ENCODE results near the gene ATL1.
"Not testable (repeated sequence)": the region's sequence is repeated elsewhere in the genome, so short reads cannot be mapped to it uniquely, and the experiment has no call there.

Gene ATL1

DNA sequence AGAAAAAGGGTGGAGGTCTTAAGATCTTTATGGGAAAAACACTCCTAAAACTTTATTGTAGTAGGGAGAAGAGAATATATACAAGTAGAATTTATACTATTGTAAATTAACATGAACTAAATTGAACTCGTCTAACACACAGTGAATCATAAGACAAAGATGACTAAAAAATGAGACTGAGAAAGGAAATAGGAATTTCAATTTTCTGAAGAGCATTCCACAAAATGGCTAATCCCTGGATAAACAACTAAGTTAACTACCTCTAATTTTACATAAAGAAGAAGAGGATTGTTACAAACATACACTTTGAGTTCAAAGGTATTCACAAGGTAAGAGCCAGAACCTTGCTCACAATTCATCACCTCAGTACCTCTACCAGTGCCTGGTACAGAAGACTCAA is 29.6 kb upstream of the ATL1 start:
- peak overlapping the region; percentile 89 to 90 for H3K4me3 Mint-ChIP-seq
- no peaks in the 10 kb centered on the region for H3K9me3 Mint-ChIP-seq
- H3K36me3 Mint-ChIP-seq (ENCODE audit: insufficient read depth) = peaks cover 7% of the 10 kb centered on the region
- no peak for DNase-seq
- H3K27me3 Mint-ChIP-seq = no peaks in the 10 kb centered on the region
- H3K4me1 Mint-ChIP-seq (ENCODE audit: low read depth in 2 of 2) = peaks cover 31 to 54% of the 10 kb centered on the region in 2 donors
- no peak for ATAC-seq (replicated peaks)
- H3K27ac Mint-ChIP-seq = peak overlapping the region in 1 of 2 donors; percentile 45

DNA sequence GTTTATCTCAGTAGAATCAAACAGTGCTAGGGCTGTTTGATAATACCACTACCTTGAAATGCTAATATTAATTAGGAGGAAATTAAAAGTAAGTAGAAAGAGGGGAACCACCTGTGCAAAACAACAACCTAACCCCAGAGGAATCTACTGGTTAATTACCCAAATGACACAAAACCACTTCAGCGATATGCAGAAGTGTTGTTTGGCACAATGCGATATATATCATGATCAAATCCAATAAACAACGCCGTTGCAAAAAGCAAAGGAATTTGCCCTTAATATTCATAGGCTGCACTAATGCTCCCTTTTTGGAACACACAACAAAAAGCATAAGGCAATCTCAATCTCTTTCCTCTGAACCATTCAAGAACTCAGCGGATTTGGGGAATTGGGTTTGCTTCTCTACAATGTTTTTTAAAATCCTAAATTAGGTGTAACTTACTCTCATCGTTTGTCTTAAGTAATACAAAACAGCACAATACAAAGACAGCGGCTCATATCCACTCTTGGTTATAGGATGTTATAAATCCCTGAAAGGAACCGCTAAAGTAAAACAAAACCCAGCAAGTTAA is 29.1 kb upstream of the ATL1 start:
- Mint-ChIP-seq H3K27ac (peak overlapping the region; percentile 80 to 87), H3K4me3 (peak overlapping the region; percentile 89 to 90), H3K27me3 (no peaks in the 10 kb centered on the region), H3K4me1 (ENCODE audit: low read depth in 2 of 2) (peaks cover 31 to 53% of the 10 kb centered on the region in 2 donors), H3K36me3 (ENCODE audit: insufficient read depth) (peaks cover 7% of the 10 kb centered on the region), H3K9me3 (no peaks in the 10 kb centered on the region)
- no peak for DNase-seq
- ATAC-seq (replicated peaks) = no peak

DNA sequence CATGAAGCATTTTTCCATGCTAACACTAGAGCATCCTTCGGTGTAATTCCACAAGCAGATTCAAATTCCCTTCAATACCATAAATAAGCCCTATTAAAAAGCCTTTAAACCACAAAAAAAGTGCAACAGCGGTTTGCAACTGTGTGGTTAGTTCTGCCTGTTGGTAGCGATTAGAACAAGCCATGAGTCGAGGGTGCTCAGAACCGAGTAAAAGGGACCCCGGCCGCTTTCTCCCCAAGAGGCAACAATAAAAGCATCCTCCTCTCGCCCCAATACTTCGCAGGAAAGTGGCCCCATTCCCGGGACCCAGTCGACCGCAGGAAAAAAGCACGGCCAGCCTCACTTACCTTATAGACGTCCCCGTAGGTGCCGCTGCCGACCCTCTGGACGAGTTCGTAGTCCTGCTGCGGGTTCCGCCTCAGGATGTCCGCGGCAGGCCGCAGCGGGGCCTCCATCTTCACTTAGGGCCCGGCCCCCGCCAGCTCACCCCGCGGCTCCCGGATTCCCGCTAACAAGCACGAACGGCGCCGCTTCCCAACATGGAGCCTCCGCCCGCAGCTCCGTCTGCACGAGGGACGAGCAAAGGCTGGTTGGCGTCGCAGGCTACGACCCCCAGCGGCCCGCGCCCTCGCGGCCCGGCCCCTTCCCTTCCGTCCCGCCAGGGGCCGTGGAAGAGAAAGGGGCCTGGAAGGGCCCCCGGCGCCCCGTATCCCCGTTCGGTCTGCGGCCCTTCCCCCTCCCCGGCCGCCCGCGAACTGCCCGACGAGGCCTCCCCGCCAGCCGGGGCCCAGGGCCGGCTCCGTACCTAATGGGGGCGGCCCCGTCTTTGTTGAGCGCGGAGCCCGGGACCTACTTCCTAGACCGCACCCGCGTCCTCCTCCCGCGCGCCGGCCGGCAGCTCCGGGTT is 28.1 kb upstream of the ATL1 start:
- peak overlapping the region; percentile 89 to 90 for H3K4me3 Mint-ChIP-seq
- ATAC-seq (replicated peaks) (peak; percentile 3), DNase-seq (peak; percentile 11 to 16 (median 13))
- H3K9me3 Mint-ChIP-seq = no peaks in the 10 kb centered on the region
- H3K27ac Mint-ChIP-seq = peak overlapping the region; percentile 80 to 87
- H3K4me1 Mint-ChIP-seq (ENCODE audit: low read depth in 2 of 2) = peaks cover 26 to 44% of the 10 kb centered on the region in 2 donors
- H3K27me3 Mint-ChIP-seq = no peaks in the 10 kb centered on the region
- peaks cover 7% of the 10 kb centered on the region for H3K36me3 Mint-ChIP-seq (ENCODE audit: insufficient read depth)

DNA sequence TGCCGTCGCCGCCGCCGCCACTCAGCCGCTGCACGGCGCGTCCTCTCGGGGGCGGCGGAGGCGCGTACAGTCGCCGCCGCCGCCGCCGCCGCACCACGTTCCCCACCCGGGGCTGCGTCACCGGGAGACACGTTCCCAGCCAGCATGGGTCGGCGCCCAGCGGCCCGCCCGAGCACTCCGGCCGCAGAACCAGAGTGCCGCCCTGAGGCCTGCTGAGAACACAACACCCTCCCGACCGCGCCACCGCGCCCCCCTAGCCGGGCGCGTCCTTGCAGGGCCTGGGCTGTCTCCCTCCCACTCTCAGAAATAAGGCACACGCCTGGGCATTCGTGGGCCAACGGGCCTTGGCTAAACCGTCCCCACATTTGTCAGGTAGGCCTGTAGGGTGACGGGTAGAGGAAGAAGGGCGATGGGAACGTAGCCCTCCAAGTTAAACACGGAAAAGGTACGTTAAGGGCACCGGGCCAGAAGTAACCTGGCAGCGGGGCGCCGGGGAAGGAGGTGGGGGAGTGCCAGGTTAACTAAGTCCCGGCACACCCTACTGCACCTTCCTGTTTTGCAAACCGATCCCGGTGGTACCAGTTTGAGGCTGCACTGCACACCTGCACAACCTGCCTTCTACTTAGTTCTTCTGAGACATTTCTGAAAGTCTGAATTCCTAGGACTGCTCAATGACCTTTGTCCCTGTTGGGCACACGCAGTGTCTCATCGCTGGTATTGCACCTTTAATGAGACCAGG is 27.3 kb upstream of the ATL1 start, which contains the start of gene MAP4K5:
TSS of gene MAP4K5 (minus strand) at position 68 of the 739 bp plus-strand sequence. CDS start 520 bp downstream, outside the sequence.
- peaks cover 7% of the 10 kb centered on the region for H3K36me3 Mint-ChIP-seq (ENCODE audit: insufficient read depth)
- no peaks in the 10 kb centered on the region for H3K9me3 Mint-ChIP-seq
- peaks cover 26 to 44% of the 10 kb centered on the region in 2 donors for H3K4me1 Mint-ChIP-seq (ENCODE audit: low read depth in 2 of 2)
- H3K27ac Mint-ChIP-seq = peak within 1 kb of the TSS; percentile 80 to 87
- no peaks in the 10 kb centered on the region for H3K27me3 Mint-ChIP-seq
- ATAC-seq (replicated peaks) = peak; percentile 92
- peak within 1 kb of the TSS; percentile 89 to 90 for H3K4me3 Mint-ChIP-seq
- peak; percentile 84 to 87 (median 84) for DNase-seq

DNA sequence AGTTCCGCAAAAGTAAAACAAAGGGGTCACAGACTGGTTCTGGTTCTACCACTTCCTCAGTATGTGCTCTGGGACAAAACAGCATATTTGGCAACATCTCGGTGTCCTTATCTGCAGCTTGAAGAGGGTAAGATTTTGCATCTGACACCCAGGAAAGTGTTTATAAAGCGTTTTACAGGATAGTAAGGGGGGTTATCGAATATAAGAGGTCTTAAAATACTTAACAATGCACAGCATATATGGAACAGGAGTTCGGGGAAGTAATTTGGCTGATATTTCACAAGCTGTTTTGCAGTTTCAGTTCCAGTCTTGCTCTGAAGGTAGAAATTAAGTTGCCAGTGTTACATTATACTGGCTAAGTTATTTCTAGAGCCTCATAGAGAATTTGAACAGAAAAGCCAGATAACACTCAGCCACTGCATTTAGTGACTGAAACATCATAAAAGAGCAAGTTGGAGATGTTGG is 26.7 kb upstream of the ATL1 start:
- DNase-seq (no peak), ATAC-seq (replicated peaks) (no peak)
- Mint-ChIP-seq H3K4me1 (ENCODE audit: low read depth in 2 of 2) (peaks cover 24 to 40% of the 10 kb centered on the region in 2 donors), H3K36me3 (ENCODE audit: insufficient read depth) (peaks cover 7% of the 10 kb centered on the region), H3K27ac (peak overlapping the region; percentile 80 to 87), H3K4me3 (peak overlapping the region; percentile 89 to 90), H3K9me3 (no peaks in the 10 kb centered on the region), H3K27me3 (no peaks in the 10 kb centered on the region)

DNA sequence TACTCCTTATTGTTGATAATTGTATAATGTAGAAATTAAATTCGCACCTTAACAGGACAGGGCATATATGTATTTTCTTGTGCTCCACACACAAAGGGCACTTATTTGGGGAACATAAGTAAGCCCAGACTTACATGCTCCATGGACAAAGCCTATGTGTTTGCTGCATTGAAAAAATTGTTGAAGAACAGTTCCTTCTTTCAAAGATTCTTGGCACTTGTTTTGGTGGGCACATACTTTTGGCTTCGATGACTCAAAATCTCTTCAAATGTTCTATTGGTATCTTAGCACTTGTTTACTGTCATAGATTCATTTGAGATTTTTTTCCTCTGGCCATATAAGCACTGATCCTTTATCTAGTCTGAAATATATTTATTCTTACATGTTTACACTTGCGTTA is 26.1 kb upstream of the ATL1 start:
- peaks cover 24 to 38% of the 10 kb centered on the region in 2 donors for H3K4me1 Mint-ChIP-seq (ENCODE audit: low read depth in 2 of 2)
- no peak for ATAC-seq (replicated peaks)
- peaks cover 7% of the 10 kb centered on the region for H3K36me3 Mint-ChIP-seq (ENCODE audit: insufficient read depth)
- no peak overlapping the region for H3K4me3 Mint-ChIP-seq
- H3K27me3 Mint-ChIP-seq = no peaks in the 10 kb centered on the region
- no peak overlapping the region for H3K27ac Mint-ChIP-seq
- DNase-seq = no peak
- H3K9me3 Mint-ChIP-seq = no peaks in the 10 kb centered on the region

DNA sequence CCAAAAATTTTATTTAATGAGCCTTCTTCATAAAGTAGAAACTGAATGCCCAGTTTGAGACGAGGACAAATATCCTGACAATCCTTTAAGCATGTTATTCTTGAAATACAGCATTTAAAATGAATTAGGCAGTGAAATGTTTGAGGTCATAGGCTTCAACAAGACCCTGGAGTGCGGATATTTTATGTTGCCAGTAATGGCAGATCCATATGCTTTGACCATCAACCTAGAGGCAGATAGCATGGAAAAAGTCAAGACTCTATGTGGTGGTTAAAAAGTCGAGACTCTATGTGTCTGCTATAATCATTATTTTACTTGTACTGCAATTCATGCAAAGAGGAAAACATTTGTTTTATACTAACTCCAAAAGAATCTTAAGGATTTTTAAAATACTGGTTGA is 25.5 kb upstream of the ATL1 start:
- DNase-seq (no peak), ATAC-seq (replicated peaks) (no peak)
- no peak overlapping the region for H3K4me3 Mint-ChIP-seq
- no peaks in the 10 kb centered on the region for H3K9me3 Mint-ChIP-seq
- peaks cover 7% of the 10 kb centered on the region for H3K36me3 Mint-ChIP-seq (ENCODE audit: insufficient read depth)
- peaks cover 19 to 32% of the 10 kb centered on the region in 2 donors for H3K4me1 Mint-ChIP-seq (ENCODE audit: low read depth in 2 of 2)
- no peak overlapping the region for H3K27ac Mint-ChIP-seq
- H3K27me3 Mint-ChIP-seq = no peaks in the 10 kb centered on the region

DNA sequence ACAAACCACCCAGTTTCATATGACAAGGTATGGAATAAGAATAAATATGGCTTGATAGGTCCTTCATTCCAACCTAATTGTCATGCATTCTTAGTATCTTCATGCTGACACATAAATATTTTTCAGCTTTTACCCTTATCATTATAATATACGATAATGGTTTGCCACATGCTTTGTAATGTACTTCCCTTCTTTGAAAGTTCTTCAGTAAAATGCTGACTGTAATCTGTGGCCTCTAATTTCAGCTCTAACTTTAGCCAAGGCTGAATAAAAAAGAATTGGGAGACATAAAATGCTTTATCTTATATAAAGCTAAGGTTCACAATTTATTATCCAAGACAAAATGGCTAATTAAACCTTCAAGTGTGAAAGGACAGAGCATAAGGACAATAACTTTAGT is 24.9 kb upstream of the ATL1 start:
- Mint-ChIP-seq H3K9me3 (no peaks in the 10 kb centered on the region), H3K27ac (no peak overlapping the region), H3K36me3 (ENCODE audit: insufficient read depth) (peaks cover 7% of the 10 kb centered on the region), H3K27me3 (no peaks in the 10 kb centered on the region), H3K4me3 (no peak overlapping the region), H3K4me1 (ENCODE audit: low read depth in 2 of 2) (peaks cover 13 to 26% of the 10 kb centered on the region in 2 donors)
- ATAC-seq (replicated peaks) (no peak), DNase-seq (no peak)

DNA sequence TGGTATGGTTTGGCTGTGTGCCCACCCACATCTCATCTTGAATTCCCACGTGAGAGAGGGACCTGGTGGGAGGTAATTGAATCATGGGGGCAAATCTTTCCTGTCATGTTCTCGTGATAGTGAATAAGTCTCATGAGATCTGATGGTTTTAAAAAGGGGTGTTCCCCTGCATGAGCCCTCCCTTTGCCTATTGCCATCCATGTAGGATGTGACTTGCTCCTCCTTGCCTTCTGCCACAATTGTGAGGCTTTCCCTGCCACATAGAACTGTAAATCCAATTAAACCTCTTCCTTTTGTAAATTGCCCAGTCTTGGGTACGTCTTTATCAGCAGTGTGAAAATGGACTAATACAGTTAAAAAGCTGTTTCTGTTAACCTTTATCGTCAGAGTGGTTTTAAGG is 21.9 kb upstream of the ATL1 start:
- H3K36me3 Mint-ChIP-seq (ENCODE audit: insufficient read depth); H3K9me3 Mint-ChIP-seq: not testable (repeated sequence)

DNA sequence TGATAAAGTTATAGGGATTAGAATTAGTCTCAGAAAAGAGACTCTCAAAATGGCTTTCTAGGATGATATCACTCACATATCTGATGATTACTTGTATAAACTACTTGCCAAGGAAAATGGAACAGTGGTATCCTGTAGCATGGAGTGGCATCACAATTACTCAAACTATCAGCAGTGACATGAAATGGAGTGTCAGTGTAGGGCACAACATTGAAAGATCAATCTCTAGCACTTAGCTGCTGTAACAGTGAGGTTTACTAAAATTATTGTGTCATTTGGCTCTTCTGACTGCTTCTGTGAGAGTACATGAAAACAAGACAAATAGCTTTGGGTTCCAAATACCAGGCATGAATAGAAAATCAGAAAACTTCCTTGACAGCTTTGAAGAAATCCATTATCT is 20.9 kb upstream of the ATL1 start:
- no peaks in the 10 kb centered on the region for H3K27me3 Mint-ChIP-seq
- H3K4me1 Mint-ChIP-seq (ENCODE audit: low read depth in 2 of 2) = peaks cover 2 to 18% of the 10 kb centered on the region in 2 donors
- no peak for DNase-seq
- no peak for ATAC-seq (replicated peaks)
- H3K4me3 Mint-ChIP-seq = no peak overlapping the region
- H3K36me3 Mint-ChIP-seq (ENCODE audit: insufficient read depth) = no peaks in the 10 kb centered on the region
- no peak overlapping the region for H3K27ac Mint-ChIP-seq
- H3K9me3 Mint-ChIP-seq = no peaks in the 10 kb centered on the region

More for the DNA sequence above, 21.9 kb upstream of the ATL1 start:
- H3K27me3 Mint-ChIP-seq; H3K4me3 Mint-ChIP-seq; ATAC-seq (replicated peaks); DNase-seq: not testable (repeated sequence)
- peak overlapping the region in 1 of 2 donors; percentile 22 for H3K27ac Mint-ChIP-seq
- peaks cover 5 to 20% of the 10 kb centered on the region in 2 donors for H3K4me1 Mint-ChIP-seq (ENCODE audit: low read depth in 2 of 2)

DNA sequence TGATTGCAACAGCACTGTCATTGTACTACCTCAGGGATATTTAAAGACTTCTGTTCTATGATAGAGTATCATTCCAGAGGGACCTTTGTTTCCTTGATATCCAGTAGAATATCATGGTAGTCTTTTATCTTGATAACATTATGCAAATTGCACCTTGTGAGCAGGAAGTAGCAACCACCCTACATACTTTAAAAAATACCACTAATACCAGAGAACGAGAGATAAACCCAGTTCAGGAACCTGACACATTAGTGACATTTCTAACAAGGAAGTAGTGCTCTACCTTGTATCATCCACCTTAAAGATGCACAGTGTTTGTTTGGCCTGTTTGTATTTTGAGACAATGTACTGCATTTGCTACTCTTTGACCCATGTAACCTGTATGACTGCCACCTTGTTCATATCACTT is 18.8 kb upstream of the ATL1 start:
- H3K27ac Mint-ChIP-seq = peak overlapping the region in 1 of 2 donors; percentile 76
- peaks cover 0 to 8% of the 10 kb centered on the region in 2 donors for H3K27me3 Mint-ChIP-seq
- H3K4me3 Mint-ChIP-seq = no peak overlapping the region
- H3K9me3 Mint-ChIP-seq = no peaks in the 10 kb centered on the region
- DNase-seq (no peak), ATAC-seq (replicated peaks) (peak; percentile 57)
- peaks cover 2 to 18% of the 10 kb centered on the region in 2 donors for H3K4me1 Mint-ChIP-seq (ENCODE audit: low read depth in 2 of 2)
- no peaks in the 10 kb centered on the region for H3K36me3 Mint-ChIP-seq (ENCODE audit: insufficient read depth)

DNA sequence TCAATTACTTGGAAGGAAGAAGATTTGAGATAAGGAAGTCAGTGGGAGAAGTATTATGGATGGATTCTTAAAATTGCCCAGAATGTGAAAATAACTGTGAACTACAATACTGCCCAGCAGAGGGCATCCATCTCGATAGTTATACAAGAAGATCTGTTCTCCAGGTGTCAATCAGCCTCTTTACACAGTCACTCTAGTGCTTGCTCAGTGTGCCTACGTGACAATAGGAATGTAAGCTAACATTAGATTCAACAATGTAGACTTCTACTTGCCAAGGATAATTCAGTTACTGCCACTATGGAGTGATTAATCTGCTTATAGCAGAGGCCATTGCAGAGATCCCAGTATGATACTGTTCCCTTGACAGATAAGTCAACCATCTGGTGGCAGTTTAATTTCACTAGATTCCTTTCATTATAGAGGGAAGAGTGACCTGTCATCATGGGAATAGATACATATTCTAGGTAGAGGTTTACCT is 17.0 kb upstream of the ATL1 start:
- ATAC-seq (replicated peaks) = peak; percentile 78
- Mint-ChIP-seq H3K4me3 (no peak overlapping the region), H3K27me3 (peaks cover 0 to 8% of the 10 kb centered on the region in 2 donors), H3K4me1 (ENCODE audit: low read depth in 2 of 2) (peaks cover 2 to 18% of the 10 kb centered on the region in 2 donors), H3K27ac (no peak overlapping the region), H3K36me3 (ENCODE audit: insufficient read depth) (no peaks in the 10 kb centered on the region), H3K9me3 (no peaks in the 10 kb centered on the region)
- DNase-seq = peak; percentile 22 to 43 (median 31)

DNA sequence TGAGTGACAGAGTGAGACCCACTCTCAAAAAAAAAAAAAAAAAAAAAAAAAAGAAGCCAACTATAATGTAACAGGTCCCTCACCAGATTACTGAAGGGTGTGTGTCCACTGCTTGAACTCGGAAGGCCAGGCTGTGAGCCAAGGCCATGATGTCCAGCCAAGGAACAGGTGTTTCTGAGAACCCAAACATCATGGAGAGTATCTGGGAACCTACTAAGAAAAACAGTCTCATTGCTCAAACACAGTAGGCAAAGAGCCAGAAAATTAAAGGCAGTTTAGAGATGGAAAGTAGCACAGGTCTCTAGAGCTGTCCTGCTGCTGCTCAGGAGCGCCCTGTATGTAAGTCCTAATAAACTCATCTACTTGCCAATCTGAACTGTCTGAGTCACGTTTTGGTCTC is 15.0 kb upstream of the ATL1 start:
- Mint-ChIP-seq H3K27me3 (peaks cover 8 to 9% of the 10 kb centered on the region in 2 donors), H3K36me3 (ENCODE audit: insufficient read depth) (no peaks in the 10 kb centered on the region), H3K9me3 (no peaks in the 10 kb centered on the region), H3K4me3 (no peak overlapping the region), H3K4me1 (ENCODE audit: low read depth in 2 of 2) (peaks cover 2 to 18% of the 10 kb centered on the region in 2 donors), H3K27ac (no peak overlapping the region)
- DNase-seq (no peak), ATAC-seq (replicated peaks) (no peak)

All from effector memory CD8-positive, alpha-beta T cell (primary cell).